Kidney (tissue), 14 donors: ENCODE measurements around the gene THSD4. TPM values are rescaled to one million over a fixed set of nuclear protein-coding genes. Genes with fewer than 3 reads are reported as not detected.

Source experiments
- DNase-seq, 5 donors: peaks; one replicate each; pipeline ENCODE4 v3.0.0-alpha.2; 2013 to 2020
- FAIRE-seq: peaks from 2 replicates; lab custom pipeline; 2012; peaks lifted over from hg19 to GRCh38; lab: Jason Lieb, UNC
- H3K27ac ChIP-seq, 2 donors: one replicate each; pipeline ENCODE4 v1.7.0; 2013; ENCODE audit warnings: low read depth in 2 of 2, low read length in 2 of 2, inconsistent platforms in 1 of 2
- H3K27me3 ChIP-seq: one replicate; pipeline ENCODE4 v1.7.1; 2013; ENCODE audit warnings: low read length, inconsistent platforms; ENCODE audit not compliant: control insufficient read depth, insufficient read depth
- H3K36me3 ChIP-seq, 3 donors: one replicate each; pipeline versions ENCODE4 v1.7.0 to v1.7.1; 2013; ENCODE audit warnings: low read length in 3 of 3, control low read depth in 1 of 3, inconsistent platforms in 1 of 3; ENCODE audit not compliant: insufficient read depth in 3 of 3, control insufficient read depth in 2 of 3
- H3K4me1 ChIP-seq, 3 donors: one replicate each; pipeline versions ENCODE4 v1.7.0 to v1.7.1; 2013; ENCODE audit warnings: low read length in 3 of 3, inconsistent platforms in 1 of 3, low read depth in 1 of 3; ENCODE audit not compliant: control insufficient read depth in 2 of 3, insufficient read depth in 2 of 3
- H3K4me3 ChIP-seq, 3 donors: one replicate each; pipeline versions ENCODE4 v1.7.0 to v1.8.1; 2013; ENCODE audit warnings: low read length in 3 of 3, control low read depth in 1 of 3, inconsistent platforms in 1 of 3
- H3K9ac ChIP-seq, 3 donors: one replicate each; pipeline versions ENCODE4 v1.7.0 to v1.7.1; 2013; ENCODE audit warnings: low read length in 3 of 3, control low read depth in 1 of 3, inconsistent platforms in 1 of 3
- H3K9me3 ChIP-seq, 3 donors: one replicate each; pipeline versions ENCODE4 v1.7.0 to v1.7.1; 2013; ENCODE audit warnings: low read length in 3 of 3, control low read depth in 1 of 3, inconsistent platforms in 1 of 3; ENCODE audit not compliant: control insufficient read depth in 2 of 3, insufficient read depth in 1 of 3
- CTCF ChIP-seq: IDR thresholded peaks from 3 replicates; pipeline ENCODE4 v1.5.1; 2012; ENCODE audit warnings: mild to moderate bottlenecking, moderate library complexity, borderline replicate concordance; ENCODE audit not compliant: insufficient read depth; ENCODE audit errors: extremely low read depth
- intact Hi-C: fragments of 100-400 bp; cut with DNase I; formaldehyde crosslinking; loops from one replicate; pipeline ENCODE4 v1.11.1; 2022
- polyA plus RNA-seq: library from polyadenylated mRNA; stranded (reverse); fragments of 350-450 nt; fragmentation: Illumina TruSeq; extraction: RNeasy Lipid Tissue Mini Kit (QIAGEN cat#74804); gene quantifications from one replicate; pipeline ENCODE4 v1.2.3, GENCODE V29; 2014; ENCODE audit warnings: low read depth, low replicate concordance; ENCODE audit not compliant: insufficient read depth
- total RNA-seq: library from RNA; stranded (reverse); fragmentation: NEBNext Ultra II Directional; extraction: Animal tissue kit (Norgen Biotek cat#: 25700); gene quantifications from one replicate; pipeline ENCODE4 v1.2.1, GENCODE V29; 2021
- donor health status: control.
- donor health status: control.
- donor health status: control.
- donor health status: control.
- donor health status: control.
- donor health status: DM: yes; HTN: yes; CAD: no.
- donor health status: Normal renal cell carcinoma (clear cell type).

Gene THSD4
- total and polyA plus RNA-seq, 2 donors from 2014 or later: 9.4 to 36.3 TPM

- peak in 2 of 5 donors; percentile 22 to 71 for DNase-seq
- FAIRE-seq: no peak
Measured at GRCh38 chr15:71180986-71181853, 65.9 kb downstream of the THSD4 start.

GRCh38 chr15:71182522-71182921 lies 67.3 kb downstream of the THSD4 start:
- no peaks in the 10 kb centered on the region for H3K36me3 ChIP-seq
- H3K4me1 ChIP-seq: no peaks in the 10 kb centered on the region
- FAIRE-seq (no peak), DNase-seq (no peak)
- no peaks in the 10 kb centered on the region for H3K27me3 ChIP-seq
- no peak overlapping the region for H3K4me3 ChIP-seq
- no peak overlapping the region for H3K9ac ChIP-seq
- H3K9me3 ChIP-seq: no peaks in the 10 kb centered on the region
- H3K27ac ChIP-seq: no peak overlapping the region
- intact Hi-C loops: no loop called here
- no peak for TF ChIP-seq CTCF

More at GRCh38 chr15:71180986-71181853, 65.9 kb downstream of the THSD4 start:
- intact Hi-C loops: no loop called here
- H3K27me3 ChIP-seq: no peaks in the 10 kb centered on the region
- H3K4me3 ChIP-seq: no peak overlapping the region
- H3K9ac ChIP-seq: no peak overlapping the region
- no peak for TF ChIP-seq CTCF
- no peaks in the 10 kb centered on the region for H3K9me3 ChIP-seq
- no peak overlapping the region for H3K27ac ChIP-seq
- H3K4me1 ChIP-seq: no peaks in the 10 kb centered on the region
- H3K36me3 ChIP-seq: no peaks in the 10 kb centered on the region

- intact Hi-C loops: no loop called here
- no peak for TF ChIP-seq CTCF
- Histone ChIP-seq H3K36me3 (no peaks in the 10 kb centered on the region), H3K9me3 (no peaks in the 10 kb centered on the region), H3K27me3 (no peaks in the 10 kb centered on the region), H3K4me3 (no peak overlapping the region), H3K4me1 (no peaks in the 10 kb centered on the region), H3K9ac (no peak overlapping the region), H3K27ac (no peak overlapping the region)
- FAIRE-seq (no peak), DNase-seq (no peak)
Measured at GRCh38 chr15:71183063-71183462, 67.8 kb downstream of the THSD4 start.
